Esophagus muscularis mucosa (tissue), 4 donors: ENCODE measurements around the gene SLC7A1. TPM values are rescaled to one million over a fixed set of nuclear protein-coding genes. Genes with fewer than 3 reads are reported as not detected.

Source experiments
- DNase-seq: peaks from one replicate; pipeline ENCODE4 v3.0.0-alpha.2; 2017; ENCODE audit errors: extremely low spot score
- H3K27ac ChIP-seq, 4 donors: fragments of 200-600 bp; sonication (generic); replicated peaks in 1 of 4; 1 replicate in 3 of 4; 2 replicates in 1 of 4; pipeline ENCODE4 v1.5.1; 2016 to 2019; ENCODE audit warnings: mild to moderate bottlenecking in 1 of 4
- H3K27me3 ChIP-seq, 4 donors: fragments of 200-600 bp; sonication (generic); one replicate each; pipeline versions ENCODE4 v1.5.1 to v1.6.0; 2016 to 2019
- H3K36me3 ChIP-seq, 4 donors: fragments of 200-600 bp; sonication (generic); one replicate each; pipeline ENCODE4 v1.5.1; 2016 to 2019
- H3K4me1 ChIP-seq, 4 donors: fragments of 200-600 bp; sonication (generic); one replicate each; pipeline ENCODE4 v1.5.1; 2016 to 2019
- H3K4me3 ChIP-seq, 4 donors: fragments of 200-600 bp; sonication (generic); 1 replicate in 2 of 4; 2 replicates in 2 of 4; pipeline ENCODE4 v1.5.1; 2016 to 2019; ENCODE audit warnings: mild to moderate bottlenecking in 4 of 4, moderate library complexity in 1 of 4
- H3K9me3 ChIP-seq, 4 donors: fragments of 200-600 bp; sonication (generic); 1 replicate in 3 of 4; 2 replicates in 1 of 4; pipeline ENCODE4 v1.5.1; 2016 to 2019
- CTCF ChIP-seq, 3 experiments: fragments of 200-600 bp in 2 of 3; fragments of 450-650 bp in 1 of 3; sonication (generic) in 2 of 3; IDR thresholded peaks; one replicate each; pipeline ENCODE4 v1.5.1; 2017 to 2019; ENCODE audit warnings: antibody characterized with exemption in 3 of 3, mild to moderate bottlenecking in 2 of 3, moderate library complexity in 1 of 3
- EP300 ChIP-seq: sonication (generic); formaldehyde crosslinking; IDR thresholded peaks from one replicate; pipeline ENCODE4 v1.6.1; 2017; ENCODE audit warnings: antibody characterized with exemption
- POLR2A ChIP-seq: fragments of 450-650 bp; IDR thresholded peaks from one replicate; pipeline ENCODE4 v1.6.1; 2017; ENCODE audit warnings: antibody characterized with exemption, moderate library complexity, mild to moderate bottlenecking, low read depth
- POLR2AphosphoS5 ChIP-seq, 2 donors: sonication (generic); formaldehyde crosslinking; IDR thresholded peaks; one replicate each; pipeline ENCODE4 v1.6.1; 2017; ENCODE audit warnings: antibody characterized with exemption in 2 of 2
- WGBS: methylation state at CpG from one replicate; pipeline ENCODE4 v1.1.5; 2018; 5-methylcytosine and 5-hydroxymethylcytosine counted together
- intact Hi-C: fragments of 100-400 bp; cut with DNase I; formaldehyde crosslinking; loops from one replicate; pipeline ENCODE4 v1.15.1; 2023
- total RNA-seq, 4 donors: library from RNA; depleted of rRNA; stranded (reverse); fragments of >200 nt; gene quantifications; one replicate each; pipeline versions ENCODE4 v1.1.0 to v1.2.1, GENCODE V29; 2016

Gene SLC7A1
- total RNA-seq, 4 donors from 2014 or later: 15.0 to 28.8 (median 21.6) TPM

- intact Hi-C loops: no loop called here
- Histone ChIP-seq H3K4me1 (peaks cover 15 to 51% (median 42%) of the 10 kb centered on the region in 4 donors), H3K4me3 (no peak overlapping the region), H3K27ac (no peak overlapping the region), H3K9me3 (no peaks in the 10 kb centered on the region), H3K36me3 (no peaks in the 10 kb centered on the region), H3K27me3 (no peaks in the 10 kb centered on the region)
- WGBS: 56% methylated on average over 8 of the region's 8 CpGs
- TF ChIP-seq POLR2A (no peak), POLR2AphosphoS5 (IDR thresholded peaks at IDR 0.05) (no peak), CTCF (IDR thresholded peaks at IDR 0.05) (no peak), EP300 (no peak)
- no peak for DNase-seq
These were observed 26.0 kb downstream of the SLC7A1 start for GRCh38 chr13:29569253-29570050.

GRCh38 chr13:29568731-29569130 is 26.8 kb downstream of the SLC7A1 start:
- TF ChIP-seq EP300 (no peak), POLR2AphosphoS5 (IDR thresholded peaks at IDR 0.05) (no peak), CTCF (IDR thresholded peaks at IDR 0.05) (no peak), POLR2A (no peak)
- Histone ChIP-seq H3K36me3 (no peaks in the 10 kb centered on the region), H3K27me3 (no peaks in the 10 kb centered on the region), H3K9me3 (no peaks in the 10 kb centered on the region), H3K4me3 (no peak overlapping the region), H3K27ac (no peak overlapping the region), H3K4me1 (peaks cover 13 to 48% (median 44%) of the 10 kb centered on the region in 4 donors)
- WGBS: 86% methylated on average over 9 of the region's 9 CpGs
- intact Hi-C loops: no loop called here
- no peak for DNase-seq

DNA sequence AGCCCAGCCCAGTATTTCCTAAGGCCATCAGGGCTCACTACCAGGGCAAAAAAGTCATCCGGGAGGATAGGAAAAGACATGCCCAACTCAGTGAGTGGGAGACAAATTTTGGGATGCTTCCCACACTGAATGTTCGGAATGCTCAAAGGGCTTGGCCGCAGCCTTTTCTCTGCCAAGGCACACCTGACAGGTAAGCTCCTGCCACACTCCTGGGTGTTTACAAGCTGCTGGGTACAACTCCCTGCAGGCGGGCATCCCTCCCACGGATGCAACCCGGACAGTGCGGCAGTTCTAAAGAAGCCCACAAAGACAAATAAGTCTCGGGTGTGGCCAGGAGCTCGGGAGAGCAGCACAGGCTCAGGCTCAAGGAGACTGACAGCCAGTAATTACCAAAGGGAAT is 28.1 kb downstream of the SLC7A1 start:
- TF ChIP-seq CTCF (IDR thresholded peaks at IDR 0.05): no peak
- TF ChIP-seq EP300: no peak
- no peak for TF ChIP-seq POLR2AphosphoS5 (IDR thresholded peaks at IDR 0.05)
- no peak for TF ChIP-seq POLR2A
- DNase-seq: no peak
- Histone ChIP-seq H3K4me1 (peaks cover 7 to 37% (median 31%) of the 10 kb centered on the region in 4 donors), H3K27me3 (no peaks in the 10 kb centered on the region), H3K36me3 (no peaks in the 10 kb centered on the region), H3K9me3 (no peaks in the 10 kb centered on the region), H3K4me3 (no peak overlapping the region), H3K27ac (no peak overlapping the region)
- intact Hi-C loops: no loop called here
- 91% methylated on average over 9 of the region's 9 CpGs for WGBS

DNA sequence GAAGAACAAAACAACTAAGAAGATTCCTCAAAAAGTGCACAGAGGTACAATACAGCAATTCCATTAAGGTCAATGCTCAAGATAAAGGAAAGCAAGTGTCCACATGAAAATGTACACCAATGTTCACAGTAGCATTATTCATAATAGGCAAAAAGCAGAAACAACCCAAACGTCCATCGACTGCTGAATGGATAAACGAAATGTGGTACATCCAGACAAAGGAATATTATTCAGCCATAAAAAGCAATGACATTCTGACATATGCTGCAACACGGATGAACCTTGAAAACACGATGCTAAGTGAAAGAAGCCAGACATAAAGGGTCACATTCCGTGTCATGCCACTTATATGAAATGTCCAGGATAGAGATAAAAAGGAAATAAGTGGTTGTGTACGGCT is 29.3 kb downstream of the SLC7A1 start:
- Histone ChIP-seq H3K9me3 (no peaks in the 10 kb centered on the region), H3K36me3 (no peaks in the 10 kb centered on the region), H3K27me3 (no peaks in the 10 kb centered on the region), H3K4me3 (no peak overlapping the region), H3K4me1 (peaks cover 7 to 37% (median 30%) of the 10 kb centered on the region in 4 donors), H3K27ac (no peak overlapping the region)
- intact Hi-C loops: no loop called here
- no peak for DNase-seq
- 92% methylated on average over 7 of the region's 7 CpGs for WGBS
- TF ChIP-seq POLR2AphosphoS5 (IDR thresholded peaks at IDR 0.05): no peak
- no peak for TF ChIP-seq POLR2A
- no peak for TF ChIP-seq EP300
- no peak for TF ChIP-seq CTCF (IDR thresholded peaks at IDR 0.05)
